HG02943 (cell line): Measurements from ENCODE around the gene MYEOV.

Source experiments
- ATAC-seq: cut with Tn5 transposase; IDR thresholded peaks from one replicate; pipeline ENCODE4 v1.9.1; 2021; ENCODE audit warnings: mild to moderate bottlenecking, low read depth, moderate library complexity; ENCODE audit not compliant: unreplicated experiment

The MYEOV gene

DNA sequence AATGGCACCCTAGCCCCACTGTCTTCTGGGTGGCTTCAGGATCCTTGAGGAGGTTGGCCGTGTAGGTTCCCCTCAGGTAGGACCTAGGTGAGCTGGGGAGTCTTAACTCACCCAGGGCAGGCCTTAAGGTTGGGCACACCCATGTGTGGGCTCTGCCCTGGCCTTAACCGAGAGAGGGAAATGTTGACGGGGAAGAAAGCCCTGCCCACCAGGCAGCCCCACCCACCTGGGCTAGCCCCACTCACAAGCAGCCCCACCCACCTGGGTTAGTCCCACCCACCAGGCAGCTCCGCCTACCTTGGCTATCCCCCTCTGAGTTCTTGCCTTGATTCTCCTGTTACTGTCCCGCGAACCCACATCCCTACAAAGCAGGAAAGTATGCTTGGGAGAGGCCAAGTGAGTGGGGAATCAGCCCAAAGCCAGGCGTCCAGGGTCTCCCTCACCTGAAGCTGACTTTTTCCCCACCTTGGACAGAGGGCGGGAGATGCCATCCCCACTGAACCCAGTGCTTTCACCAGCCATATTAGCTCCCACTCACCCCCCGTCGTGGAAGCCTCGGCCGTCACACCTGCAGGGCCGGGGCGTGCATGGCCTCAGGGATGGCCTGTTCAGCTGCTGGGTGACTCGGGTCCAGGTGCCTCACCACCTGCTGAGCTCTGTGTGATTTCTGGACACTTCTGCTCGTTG lies at the start of gene MYEOV:
Gene MYEOV (plus strand): TSS at position 337 of the 687 bp plus-strand sequence. CDS start 1,200 bp downstream, outside the sequence.
- no peak for ATAC-seq

DNA sequence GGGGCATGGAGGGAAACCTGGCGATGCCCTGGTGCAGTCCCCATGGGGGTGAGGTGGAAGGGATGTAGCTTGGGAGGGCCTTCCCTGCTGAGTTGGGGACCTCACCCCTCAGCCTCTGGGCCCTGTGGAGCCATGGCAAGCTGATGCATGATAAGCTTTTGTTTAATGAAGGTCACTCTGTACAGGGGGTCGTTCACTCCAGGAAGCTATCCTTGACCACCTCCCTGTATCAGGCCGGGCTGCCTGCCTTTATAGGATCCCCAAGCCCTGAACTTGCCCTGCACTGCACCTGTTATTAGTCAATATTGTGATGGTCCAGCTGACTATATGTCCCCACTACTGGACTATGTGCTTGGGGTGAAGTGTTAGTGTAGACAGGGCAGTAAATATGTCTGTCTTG lies 49.7 kb upstream of the MYEOV start:
- no peak for ATAC-seq

DNA sequence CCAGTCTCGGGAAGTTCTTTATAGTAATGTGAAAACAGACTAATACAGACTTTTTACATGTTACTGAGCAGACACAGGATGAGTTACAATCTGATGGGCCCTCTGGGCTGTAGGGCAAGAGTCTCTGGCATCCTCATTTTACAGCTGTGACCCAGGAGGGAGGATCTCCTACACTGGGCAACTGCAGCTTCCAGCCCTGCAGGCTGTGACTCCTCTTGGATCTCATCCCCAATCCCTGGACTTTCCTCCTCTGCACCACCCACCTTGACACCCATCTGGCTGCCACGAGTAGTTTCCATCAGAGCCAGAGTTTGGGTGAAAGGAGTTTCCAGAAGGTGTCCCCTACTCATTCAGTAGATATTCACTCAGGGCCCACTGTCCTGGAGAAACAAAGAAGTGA lies 48.9 kb upstream of the MYEOV start:
- ATAC-seq, result no peak

DNA sequence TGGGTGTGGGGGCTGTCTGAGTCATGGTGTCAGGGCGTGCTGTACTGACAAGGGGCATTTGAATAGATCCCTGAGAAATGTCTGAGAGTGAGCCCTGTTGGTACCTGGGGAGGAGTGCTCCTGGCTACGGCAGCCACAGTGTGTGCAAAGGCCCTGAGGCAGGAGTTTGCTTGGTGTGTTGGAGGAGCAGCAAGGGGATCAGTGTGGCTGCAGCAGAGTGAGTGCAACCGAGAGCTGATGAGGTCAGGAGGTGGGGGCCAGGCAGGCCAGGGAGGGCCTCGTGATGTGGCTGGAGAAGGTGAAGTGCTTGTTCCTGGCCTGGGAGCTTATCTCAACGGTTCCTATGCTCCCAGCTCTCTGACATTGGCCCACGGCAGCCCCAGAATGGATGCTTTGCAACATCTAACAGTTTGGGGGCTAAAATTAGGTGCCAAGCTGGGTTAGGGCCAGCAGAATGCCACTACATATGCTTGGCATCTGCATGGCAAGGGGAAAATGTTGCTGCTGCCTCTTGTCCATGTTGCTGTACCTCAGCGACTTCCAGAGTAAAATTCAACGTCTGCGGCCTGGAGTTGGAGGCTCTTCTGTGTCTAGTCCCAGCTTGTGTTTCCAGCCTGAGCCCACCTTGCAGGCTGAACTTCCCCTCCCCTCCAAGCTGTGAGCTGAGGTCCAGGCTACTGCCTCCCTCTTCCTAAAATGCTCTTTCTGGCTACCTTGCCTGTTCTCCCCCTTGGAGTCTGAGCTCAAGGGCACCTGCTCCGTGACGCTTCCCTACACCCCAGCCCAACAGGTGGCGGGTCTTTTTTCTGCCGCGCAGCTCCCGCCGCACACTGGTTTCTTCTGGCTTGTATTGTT lies 48.2 kb upstream of the MYEOV start:
- no peak for ATAC-seq

DNA sequence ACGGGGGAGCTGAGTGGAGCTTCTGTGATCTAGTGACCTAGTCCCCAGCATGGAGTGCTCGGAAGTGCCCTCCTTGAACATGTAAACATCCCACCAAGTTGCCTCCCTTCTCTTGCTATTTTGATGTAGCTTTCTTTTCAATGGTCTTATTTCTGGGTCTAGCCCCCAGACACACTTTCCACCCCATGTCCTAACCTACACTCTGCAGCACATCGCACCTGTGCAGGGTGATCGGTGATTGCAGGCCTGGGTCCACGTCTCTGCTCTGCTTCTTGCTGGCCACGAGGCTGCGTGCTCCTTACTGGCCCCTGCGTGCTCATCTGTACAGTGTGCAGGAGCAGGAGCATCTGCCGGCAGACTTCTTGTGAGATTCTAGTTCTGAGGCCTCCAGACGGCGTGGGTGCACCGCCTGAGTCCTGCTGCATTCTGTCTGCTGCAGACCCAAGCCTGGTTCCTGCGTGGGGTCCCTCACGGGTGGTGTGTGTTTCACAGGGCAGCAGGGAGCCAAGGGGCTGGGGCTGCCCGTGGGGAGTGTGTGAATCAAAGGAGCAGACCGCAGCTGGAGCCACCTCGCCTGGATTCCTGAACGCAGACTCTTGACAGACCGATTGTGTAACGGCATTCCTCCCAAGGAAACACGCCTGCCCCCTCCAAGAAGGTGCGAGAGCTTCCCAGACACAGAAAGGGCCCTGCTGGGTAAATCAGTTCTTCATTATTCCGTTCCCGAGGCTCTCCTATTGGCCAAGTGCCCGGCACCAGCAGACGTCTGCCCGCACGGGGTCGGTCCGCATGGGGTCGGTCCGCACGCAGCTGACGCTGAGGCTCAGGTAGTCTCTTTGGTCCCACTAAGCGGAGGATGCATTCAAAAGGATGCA lies 44.4 kb upstream of the MYEOV start:
- no peak for ATAC-seq

DNA sequence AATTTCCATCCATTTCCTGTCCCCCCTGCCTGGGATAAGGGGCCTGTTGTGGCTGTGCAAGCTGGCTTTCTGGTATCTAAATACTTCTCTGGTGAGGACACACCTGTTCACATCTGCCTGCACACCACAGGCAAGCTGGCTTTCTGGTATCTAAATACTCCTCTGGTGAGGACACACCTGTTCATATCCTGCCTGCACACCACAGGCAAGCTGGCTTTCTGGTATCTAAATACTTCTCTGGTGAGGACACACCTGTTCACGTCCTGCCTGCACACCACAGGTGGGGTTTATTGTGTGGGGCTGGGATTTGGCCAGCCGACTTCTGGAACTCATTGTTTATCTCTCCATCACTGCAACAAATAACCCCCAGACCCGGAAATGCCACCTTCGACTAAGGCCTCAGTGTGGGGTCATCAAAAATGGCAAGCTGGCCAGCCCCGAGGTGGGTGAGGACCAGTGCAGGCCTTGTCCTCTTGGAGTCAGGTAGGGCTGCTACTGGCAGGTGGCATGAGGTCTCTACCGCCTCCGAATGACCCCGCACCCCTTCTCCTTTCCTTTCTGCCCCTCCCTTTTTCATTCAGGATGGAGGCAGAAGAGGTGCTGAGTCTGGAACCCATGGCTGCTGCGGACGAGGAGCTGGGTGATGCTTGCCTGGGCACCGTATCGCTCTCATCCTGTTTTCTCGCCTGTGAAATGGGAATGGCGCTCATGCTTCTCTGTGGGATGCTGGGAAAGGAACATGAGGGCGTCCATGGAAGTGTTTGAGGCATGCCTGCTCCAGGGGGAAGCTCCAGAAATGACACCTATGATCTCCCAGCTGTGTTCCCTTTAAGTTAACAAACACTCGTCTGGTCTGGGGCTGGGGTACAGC lies 43.5 kb upstream of the MYEOV start:
- ATAC-seq, result no peak

DNA sequence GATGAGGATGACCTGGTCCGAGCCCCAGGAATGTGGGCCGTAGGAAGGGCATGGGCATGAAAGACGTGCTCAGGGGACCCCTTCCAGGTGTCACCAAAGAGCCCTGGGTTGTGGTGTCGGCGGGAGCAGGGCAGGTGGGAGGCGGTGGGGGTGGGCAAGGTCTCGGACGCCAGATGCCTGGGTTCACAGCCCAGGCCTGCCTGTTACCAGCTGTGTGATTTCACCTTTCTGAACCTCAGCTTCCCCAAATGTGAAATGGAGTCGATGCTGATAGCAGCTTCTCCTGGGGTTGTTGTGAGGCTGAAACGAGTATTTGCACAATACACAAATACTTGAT lies 42.9 kb upstream of the MYEOV start:
- ATAC-seq, result no peak

DNA sequence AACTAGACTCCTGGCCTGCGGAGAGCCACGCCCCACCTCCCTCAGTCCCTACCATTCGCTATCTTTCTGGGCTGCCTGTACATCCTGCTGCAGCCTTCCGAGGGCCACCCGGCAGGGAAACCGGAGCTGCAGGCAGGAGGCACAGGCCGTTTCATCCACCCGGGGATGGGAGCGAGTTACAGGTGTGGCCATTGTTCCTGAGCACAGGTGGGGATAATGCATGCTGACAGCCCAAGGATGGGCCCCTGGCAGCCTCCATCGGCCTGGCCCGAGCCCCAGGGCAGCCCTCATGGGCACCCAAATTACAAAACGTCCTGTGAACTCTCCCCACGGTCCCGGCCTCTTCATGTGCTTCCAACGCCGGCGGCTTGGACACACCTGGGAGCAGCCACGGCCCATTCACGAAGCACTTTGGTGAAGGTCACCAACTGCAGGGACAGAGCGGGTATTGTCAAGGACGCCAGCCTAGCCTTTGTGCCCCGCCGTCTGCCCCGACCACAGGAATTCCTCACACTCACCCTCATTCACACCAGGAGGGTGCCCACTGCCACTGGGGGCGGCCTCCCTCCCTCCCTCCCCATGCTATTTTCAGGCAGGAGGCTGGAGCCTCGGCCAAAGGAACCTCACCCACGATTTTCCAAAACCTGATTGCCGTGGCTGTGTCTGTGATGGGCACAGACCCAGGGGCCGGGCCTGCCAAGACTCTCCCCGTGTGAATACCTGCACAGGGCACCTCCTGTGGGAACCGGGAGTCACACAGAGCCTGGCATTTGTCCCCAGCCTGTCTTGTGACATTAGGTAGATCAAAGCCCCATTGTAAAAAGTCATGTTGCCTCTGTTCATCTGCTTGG lies 42.1 kb upstream of the MYEOV start:
- ATAC-seq, result no peak

DNA sequence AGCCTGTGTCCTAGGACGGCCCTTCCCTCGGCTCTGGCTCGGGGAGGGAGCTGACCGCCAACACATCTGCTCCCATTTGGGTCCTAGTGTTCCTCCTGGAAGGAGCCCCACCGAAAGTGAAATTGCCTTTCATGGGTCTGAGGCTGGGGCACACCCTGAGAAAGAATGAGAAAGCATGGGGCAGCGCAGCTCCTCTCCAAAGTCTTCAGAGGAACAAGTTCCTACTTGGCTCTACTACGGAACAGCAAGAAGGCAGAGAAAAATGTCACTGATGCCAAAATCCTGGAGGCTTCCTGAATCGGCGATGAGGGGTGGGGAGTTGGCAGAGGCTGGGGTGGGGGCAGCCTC lies 41.5 kb upstream of the MYEOV start:
- ATAC-seq, result no peak

DNA sequence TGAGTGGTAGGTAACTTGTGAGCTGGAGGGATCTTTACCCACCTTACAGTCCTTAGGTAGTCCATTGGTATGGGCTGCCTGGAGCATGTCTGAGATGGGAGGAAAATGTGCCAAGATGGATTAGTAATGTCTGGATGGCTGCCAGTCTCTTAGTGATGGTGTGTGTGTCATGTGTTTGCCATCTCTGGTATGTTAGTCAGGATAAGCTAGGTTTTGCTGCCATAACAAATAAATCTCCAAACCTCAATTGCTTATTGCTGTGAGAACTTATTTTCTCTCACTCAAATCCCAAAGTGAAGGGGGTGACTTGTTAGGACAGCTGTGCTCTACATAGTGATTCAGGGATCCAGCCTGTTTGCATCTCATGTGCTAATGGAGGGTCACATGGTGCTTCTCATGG lies 40.9 kb upstream of the MYEOV start:
- no peak for ATAC-seq

DNA sequence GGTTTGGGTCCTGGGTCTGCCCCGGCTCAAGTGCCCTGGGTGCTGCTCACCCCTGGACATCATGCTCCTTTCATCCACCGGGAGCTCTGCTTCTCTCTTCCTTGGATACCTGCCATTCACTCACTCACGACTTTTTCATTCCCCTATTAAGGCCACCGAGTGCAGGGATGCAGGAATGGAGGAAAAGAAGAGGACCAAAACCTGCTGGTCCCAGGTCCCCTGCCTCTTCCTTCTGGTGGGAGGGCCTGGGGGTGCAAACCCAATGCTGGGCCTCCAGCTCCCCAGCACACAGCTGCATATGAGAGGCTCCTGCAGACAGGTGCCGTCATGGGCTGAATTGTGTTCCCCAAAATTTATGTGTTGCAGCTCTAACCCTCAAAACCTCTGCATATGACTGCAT lies 36.8 kb upstream of the MYEOV start:
- ATAC-seq, result no peak

DNA sequence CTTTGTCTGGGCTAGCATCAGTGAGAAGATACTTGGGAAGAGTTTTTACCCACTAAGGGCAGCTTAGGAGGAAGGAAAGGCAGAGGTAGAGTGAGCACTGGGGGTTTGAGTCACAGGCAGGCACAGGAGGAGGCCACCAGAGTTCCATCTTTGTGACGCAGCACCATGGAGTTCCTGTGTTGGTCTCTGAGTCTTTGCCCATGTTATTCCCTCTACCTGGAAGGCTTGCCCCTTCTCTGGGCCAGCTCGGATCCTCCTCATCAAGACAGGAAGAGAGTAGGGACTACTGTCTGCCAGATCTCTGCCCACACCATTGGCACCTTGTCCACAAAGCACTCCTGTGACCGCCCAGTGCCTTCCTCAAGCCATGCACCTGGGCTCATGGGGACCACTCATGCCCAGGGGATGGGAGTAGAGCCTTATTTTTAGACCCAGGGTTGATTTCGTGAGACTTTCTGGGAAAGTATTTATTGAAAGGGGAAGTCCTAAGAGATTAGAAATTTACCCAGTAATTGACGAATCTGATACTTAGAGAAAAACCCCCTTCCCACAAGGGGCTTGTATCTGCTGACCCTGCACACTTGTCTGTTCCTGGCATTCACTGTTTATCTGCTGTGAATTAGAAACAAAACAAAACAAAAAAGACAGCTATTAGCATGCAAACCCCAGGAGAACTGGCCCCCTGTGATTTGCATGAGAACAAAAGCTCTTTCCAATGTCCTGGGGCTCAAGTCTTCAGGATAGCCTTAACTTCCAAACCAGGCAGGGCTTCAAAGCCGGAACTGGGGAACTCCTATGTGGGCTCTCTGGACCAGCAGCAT lies 35.9 kb upstream of the MYEOV start:
- no peak for ATAC-seq

DNA sequence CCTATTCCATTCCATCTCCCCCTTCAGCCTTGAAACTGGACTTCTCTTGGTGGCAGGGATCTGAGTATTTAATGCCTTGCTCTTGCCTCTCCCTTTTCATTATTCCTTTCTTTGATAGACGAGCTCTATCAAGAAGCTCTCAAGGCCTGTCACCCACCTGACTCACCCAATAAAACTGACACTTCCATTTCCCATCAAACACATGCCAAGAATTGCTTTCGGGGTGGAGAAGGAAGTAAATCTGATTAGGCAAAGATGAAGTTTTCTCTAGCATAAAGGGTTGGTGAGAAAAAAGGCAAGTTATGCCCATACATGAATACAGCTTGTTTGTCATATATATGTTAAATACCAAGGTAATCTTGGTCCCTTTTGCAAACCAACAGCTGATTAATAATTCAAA lies 34.9 kb upstream of the MYEOV start:
- ATAC-seq, result no peak

DNA sequence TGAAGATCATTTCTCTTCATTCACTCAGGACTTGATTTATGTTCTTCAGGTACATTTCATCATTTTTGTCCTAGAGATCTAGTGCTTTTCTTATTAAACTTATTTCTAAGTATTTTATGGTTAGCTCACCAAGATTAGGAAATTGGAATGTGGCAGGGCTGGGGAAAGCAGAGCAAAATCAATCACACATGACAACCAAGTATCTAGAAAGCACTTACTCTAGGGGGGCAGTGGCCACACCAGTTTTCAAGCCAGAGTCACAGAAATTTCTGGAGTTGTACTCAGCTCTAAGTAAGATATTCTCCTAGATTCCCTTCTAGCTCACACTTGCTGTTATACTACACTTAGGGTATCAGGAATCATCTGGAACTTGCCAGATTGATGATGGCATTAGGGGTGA lies 33.3 kb upstream of the MYEOV start:
- no peak for ATAC-seq

DNA sequence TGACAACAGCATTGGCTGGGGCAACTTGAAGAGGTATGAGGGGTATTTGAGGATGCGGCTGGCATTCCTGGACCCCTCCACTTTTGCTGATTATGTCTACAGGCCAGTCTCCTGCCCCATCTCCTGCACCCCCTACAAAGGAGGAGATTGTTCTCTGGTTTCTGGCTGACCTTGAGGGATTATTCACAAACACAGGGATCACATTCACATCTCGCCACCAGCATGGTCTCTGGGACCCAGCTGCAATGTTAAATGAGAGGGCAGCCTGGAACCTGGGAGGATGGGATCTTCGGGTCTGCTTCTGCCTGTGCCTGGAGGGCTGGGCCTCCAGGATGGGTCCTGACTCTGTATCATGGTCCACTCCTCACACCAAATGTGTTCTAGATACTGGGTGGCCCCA lies 32.8 kb upstream of the MYEOV start:
- no peak for ATAC-seq

DNA sequence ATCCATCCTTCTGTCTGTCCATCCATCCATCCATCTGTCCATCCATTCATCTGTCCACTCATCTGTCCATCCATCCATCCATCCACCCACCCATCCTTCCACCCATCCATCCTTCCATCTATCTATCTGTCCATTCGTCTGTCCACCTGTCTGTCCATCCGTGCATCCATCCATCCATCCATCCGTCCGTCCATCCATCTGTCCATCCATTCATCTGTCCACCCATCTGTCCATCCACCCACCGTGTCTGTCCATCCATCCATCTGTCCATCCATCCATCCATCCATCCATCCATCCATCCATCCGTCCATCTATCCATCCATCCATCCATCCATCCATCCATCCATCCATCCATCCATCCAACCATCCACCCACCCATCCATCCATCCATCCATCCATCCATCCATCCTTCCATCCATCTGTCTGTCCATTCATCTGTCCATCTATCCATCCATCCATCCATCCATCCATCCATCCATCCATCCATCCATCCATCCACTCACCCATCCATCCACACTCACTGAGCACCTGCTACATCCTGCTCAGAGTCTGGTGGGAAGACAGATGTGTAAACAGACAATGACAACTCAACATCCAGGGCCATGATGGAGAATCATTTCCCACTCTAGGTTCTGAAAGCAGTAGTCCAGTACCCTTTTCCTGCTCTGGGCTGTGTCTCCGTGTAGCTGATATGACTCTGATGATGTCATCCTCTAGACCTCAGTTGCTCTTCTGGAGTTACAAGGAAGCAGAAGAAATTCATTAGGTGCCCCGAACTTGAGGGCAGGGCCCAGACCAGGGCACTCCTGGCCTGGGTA lies 30.8 kb upstream of the MYEOV start:
- ATAC-seq, result no peak

DNA sequence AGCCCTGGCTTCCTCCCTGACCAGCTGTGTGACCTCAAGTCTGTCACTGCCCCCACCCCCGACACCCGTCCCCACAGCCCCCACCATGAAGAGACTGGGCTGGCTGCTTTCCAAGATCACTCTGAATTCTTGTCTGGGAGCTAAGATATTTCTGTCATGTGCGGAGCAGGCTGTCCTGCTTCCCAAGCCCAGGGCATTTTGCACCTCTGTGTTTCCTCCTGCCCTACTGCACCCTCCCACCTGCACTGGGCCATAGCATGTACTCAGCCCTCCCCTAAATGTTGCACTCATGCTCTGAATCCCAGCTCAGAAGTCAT lies 30.3 kb upstream of the MYEOV start:
- ATAC-seq, result no peak

DNA sequence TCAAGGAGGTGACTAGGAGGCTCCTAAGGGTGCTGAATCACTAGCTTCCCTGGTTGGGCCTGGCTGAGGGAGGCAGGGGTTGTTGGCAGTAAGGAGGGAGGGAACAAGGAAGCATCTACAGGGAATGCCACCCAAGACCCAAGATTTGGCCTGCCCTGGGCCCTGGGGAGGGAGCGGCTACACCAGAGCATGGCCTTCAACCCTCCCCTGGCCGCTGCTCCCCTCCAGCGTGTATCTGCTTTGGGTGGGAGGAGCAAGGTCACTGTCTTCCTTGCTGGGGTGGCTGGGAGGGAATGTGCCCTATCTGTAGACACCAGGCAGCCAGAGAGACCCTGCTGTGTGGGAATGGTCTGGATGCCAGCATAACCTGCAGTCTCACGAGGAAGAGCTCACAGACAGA lies 29.5 kb upstream of the MYEOV start:
- no peak for ATAC-seq
